ENCODE data around the gene MROH7. TPM values are rescaled to one million over a fixed set of nuclear protein-coding genes. Genes with fewer than 3 reads are reported as not detected.

MROH7 gene
- total and polyA plus RNA-seq, 2 of the 13 experiments (the other 11 are each of a cell fraction or from before 2014, with no cell fraction given), result 0.09 TPM

DNA sequence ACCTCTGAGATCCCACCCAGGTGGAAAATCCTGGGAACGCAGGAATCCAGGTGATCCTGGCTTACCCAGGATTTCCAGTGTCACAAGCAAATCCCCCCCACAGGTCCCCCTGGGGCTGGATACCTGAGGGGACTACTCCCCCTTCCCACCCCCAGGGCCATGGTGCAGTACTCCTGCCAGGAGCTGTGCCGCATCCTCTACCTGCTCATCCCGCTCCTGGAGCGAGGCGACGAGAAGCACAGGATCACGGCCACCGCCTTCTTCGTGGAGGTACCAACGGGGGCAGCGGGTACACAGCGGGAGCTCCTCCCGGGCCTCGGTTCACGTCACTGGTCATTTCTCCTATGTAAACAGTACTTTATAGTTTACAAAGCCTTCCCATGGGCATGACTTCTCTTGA, 53.6 kb downstream of the MROH7 start (continued):
- TF ChIP-seq, protein P1, sequence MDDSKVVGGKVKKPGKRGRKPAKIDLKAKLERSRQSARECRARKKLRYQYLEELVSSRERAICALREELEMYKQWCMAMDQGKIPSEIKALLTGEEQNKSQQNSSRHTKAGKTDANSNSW (CRISPR knock-in tag; IDR thresholded peaks at IDR 0.05; ENCODE audit: borderline replicate concordance), result no peak
- TF ChIP-seq MTF2 (CRISPR knock-in tag; IDR thresholded peaks at IDR 0.05; ENCODE audit: borderline replicate concordance), result no peak
- TF ChIP-seq TOPORS (CRISPR knock-in tag; IDR thresholded peaks at IDR 0.05), result no peak
- TF ChIP-seq MED1 (CRISPR knock-in tag; IDR thresholded peaks at IDR 0.05), result no peak
- TF ChIP-seq, protein P2, sequence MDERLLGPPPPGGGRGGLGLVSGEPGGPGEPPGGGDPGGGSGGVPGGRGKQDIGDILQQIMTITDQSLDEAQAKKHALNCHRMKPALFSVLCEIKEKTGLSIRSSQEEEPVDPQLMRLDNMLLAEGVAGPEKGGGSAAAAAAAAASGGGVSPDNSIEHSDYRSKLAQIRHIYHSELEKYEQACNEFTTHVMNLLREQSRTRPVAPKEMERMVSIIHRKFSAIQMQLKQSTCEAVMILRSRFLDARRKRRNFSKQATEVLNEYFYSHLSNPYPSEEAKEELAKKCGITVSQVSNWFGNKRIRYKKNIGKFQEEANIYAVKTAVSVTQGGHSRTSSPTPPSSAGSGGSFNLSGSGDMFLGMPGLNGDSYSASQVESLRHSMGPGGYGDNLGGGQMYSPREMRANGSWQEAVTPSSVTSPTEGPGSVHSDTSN (CRISPR knock-in tag; IDR thresholded peaks at IDR 0.05), result no peak
- TF ChIP-seq KMT2B (CRISPR knock-in tag; IDR thresholded peaks at IDR 0.05), result no peak

DNA sequence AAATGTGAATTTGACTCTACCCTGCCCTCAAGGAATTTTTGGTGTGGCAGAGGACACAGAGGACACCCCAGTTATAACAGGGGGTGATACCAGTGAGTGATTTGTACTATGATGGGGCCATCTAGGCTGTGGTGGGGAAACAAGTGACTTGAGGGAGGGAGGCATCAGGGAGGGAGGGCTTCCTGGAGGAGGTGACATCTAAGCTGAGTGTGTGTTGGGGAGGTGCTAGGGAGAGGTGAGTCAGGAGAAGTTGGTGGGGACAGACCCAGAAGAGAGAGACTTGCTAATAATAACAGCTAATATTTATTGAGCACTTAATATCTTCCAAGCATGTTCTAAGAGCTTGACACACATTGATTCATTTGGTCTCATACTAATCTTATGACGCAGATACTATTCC, 54.2 kb downstream of the MROH7 start:
- no peak for TF ChIP-seq SMAD9 (CRISPR knock-in tag; IDR thresholded peaks at IDR 0.05)
- TF ChIP-seq, protein P3, sequence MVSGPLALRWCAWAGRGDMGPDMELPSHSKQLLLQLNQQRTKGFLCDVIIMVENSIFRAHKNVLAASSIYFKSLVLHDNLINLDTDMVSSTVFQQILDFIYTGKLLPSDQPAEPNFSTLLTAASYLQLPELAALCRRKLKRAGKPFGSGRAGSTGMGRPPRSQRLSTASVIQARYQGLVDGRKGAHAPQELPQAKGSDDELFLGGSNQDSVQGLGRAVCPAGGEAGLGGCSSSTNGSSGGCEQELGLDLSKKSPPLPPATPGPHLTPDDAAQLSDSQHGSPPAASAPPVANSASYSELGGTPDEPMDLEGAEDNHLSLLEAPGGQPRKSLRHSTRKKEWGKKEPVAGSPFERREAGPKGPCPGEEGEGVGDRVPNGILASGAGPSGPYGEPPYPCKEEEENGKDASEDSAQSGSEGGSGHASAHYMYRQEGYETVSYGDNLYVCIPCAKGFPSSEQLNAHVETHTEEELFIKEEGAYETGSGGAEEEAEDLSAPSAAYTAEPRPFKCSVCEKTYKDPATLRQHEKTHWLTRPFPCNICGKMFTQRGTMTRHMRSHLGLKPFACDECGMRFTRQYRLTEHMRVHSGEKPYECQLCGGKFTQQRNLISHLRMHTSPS (CRISPR knock-in tag; IDR thresholded peaks at IDR 0.05; ENCODE audit: low read depth), result no peak
- TF ChIP-seq ZNF224 (CRISPR knock-in tag; IDR thresholded peaks at IDR 0.05), result no peak
- TF ChIP-seq, protein P4, sequence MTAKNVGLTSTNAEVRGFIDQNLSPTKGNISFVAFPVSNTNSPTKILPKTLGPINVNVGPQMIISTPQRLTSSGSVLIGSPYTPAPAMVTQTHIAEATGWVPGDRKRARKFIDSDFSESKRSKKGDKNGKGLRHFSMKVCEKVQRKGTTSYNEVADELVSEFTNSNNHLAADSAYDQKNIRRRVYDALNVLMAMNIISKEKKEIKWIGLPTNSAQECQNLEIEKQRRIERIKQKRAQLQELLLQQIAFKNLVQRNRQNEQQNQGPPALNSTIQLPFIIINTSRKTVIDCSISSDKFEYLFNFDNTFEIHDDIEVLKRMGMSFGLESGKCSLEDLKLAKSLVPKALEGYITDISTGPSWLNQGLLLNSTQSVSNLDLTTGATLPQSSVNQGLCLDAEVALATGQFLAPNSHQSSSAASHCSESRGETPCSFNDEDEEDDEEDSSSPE (CRISPR knock-in tag; IDR thresholded peaks at IDR 0.05), result no peak
- no peak for TF ChIP-seq MTF2 (CRISPR knock-in tag; IDR thresholded peaks at IDR 0.05; ENCODE audit: borderline replicate concordance)
- TF ChIP-seq, protein P5, sequence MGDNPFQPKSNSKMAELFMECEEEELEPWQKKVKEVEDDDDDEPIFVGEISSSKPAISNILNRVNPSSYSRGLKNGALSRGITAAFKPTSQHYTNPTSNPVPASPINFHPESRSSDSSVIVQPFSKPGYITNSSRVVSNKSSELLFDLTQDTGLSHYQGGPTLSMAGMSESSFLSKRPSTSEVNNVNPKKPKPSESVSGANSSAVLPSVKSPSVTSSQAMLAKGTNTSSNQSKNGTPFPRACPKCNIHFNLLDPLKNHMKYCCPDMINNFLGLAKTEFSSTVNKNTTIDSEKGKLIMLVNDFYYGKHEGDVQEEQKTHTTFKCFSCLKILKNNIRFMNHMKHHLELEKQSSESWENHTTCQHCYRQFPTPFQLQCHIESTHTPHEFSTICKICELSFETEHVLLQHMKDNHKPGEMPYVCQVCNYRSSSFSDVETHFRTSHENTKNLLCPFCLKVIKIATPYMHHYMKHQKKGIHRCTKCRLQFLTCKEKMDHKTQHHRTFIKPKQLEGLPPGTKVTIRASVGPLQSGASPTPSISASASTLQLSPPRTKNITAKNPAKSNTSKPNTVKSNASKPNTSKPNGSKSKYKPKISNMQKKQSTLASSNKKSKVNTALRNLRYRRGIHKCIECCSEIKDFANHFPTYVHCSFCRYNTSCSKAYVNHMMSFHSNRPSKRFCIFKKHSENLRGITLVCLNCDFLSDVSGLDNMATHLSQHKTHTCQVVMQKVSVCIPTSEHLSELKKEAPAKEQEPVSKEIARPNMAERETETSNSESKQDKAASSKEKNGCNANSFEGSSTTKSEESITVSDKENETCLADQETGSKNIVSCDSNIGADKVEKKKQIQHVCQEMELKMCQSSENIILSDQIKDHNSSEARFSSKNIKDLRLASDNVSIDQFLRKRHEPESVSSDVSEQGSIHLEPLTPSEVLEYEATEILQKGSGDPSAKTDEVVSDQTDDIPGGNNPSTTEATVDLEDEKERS (CRISPR knock-in tag; IDR thresholded peaks at IDR 0.05), result no peak
- TF ChIP-seq YEATS2 (CRISPR knock-in tag; IDR thresholded peaks at IDR 0.05; ENCODE audit: borderline replicate concordance), result no peak
- TF ChIP-seq ZNF777 (CRISPR knock-in tag; IDR thresholded peaks at IDR 0.05), result no peak
- no peak for TF ChIP-seq TOE1 (CRISPR knock-in tag; IDR thresholded peaks at IDR 0.05)
- TF ChIP-seq CHCHD3 (CRISPR knock-in tag; IDR thresholded peaks at IDR 0.05), result no peak
- TF ChIP-seq ZNF547 (CRISPR knock-in tag; IDR thresholded peaks at IDR 0.05), result no peak
- no peak for TF ChIP-seq FOXA3 (CRISPR knock-in tag; IDR thresholded peaks at IDR 0.05)
- POLR2A ChIA-PET, result no interaction called here
- intact Hi-C loops (cut with micrococcal nuclease; ENCODE audit: unreplicated experiment), result no loop called here
- Histone ChIP-seq H3K27ac (ENCODE audit: extremely low read length, insufficient read depth, low read length) (no peak overlapping the region), H3K36me3 (replicated peaks in 1 of 2; ENCODE audit: control insufficient read depth in 1 of 2, insufficient read depth in 2 of 2, low read length in 2 of 2) (no peaks in the 10 kb centered on the region), H2AFZ (ENCODE audit: low read length) (no peak overlapping the region), H3K27me3 (ENCODE audit: control insufficient read depth in 1 of 2, insufficient read depth in 2 of 2, low read length in 2 of 2) (peaks cover 2 to 16% of the 10 kb centered on the region in 2 experiments; a peak in 3 of 5 replicates), H3K4me1 (ENCODE audit: insufficient read depth, low read length) (0 out of 2 replicates have a peak, but pooled peaks cover 6% of the 10 kb centered on the region), H3K4me3 (replicated peaks in 1 of 3; ENCODE audit: insufficient read depth in 1 of 3, low read depth in 2 of 3, low read length in 3 of 3) (no peak overlapping the region), H3K4me2 (ENCODE audit: low read depth, low read length) (no peak overlapping the region), H3K9me3 (ENCODE audit: low read length) (no peaks in the 10 kb centered on the region), H3K79me2 (ENCODE audit: insufficient read depth, low read length) (no peaks in the 10 kb centered on the region), H3K9ac (ENCODE audit: insufficient read depth, low read depth, low read length) (no peak overlapping the region), H4K20me1 (ENCODE audit: insufficient read depth, low read length) (no peaks in the 10 kb centered on the region)
- in situ Hi-C loops (cut with HindIII; ENCODE audit: extremely low pct_ligation_motif_present, low pct_unique_long_range_greater_than_20kb), result no loop called here
- CTCF ChIA-PET (ENCODE audit: low intra/inter-chr PET ratio, low total read pairs), result no interaction called here
- no TSS peak for BruUV-seq (replicated peaks)
- WGBS (ENCODE audit: low lambda C conversion rate), result 77% methylated on average over 1 of the region's 1 CpG
- FAIRE-seq (no peak), ATAC-seq (no peak), DNase-seq (ENCODE audit: low spot score) (no peak)

Measured in HepG2 (cell line).